Right lobe of liver (tissue), 6 donors: Measurements from ENCODE around the gene SLC39A7. TPM values are rescaled to one million over a fixed set of nuclear protein-coding genes. Genes with fewer than 3 reads are reported as not detected.

ENCODE experiments used
- ATAC-seq, 4 donors: fragments of 200-7000 bp; cut with Tn5 transposase; one replicate each; pipeline ENCODE4 v1.9.1; 2020; ENCODE audit warnings: mild to moderate bottlenecking in 4 of 4, moderate library complexity in 4 of 4
- DNase-seq, 3 donors: peaks; one replicate each; pipeline ENCODE4 v3.0.0-alpha.2; 2020
- H3K27ac ChIP-seq, 3 donors: fragments of 200-600 bp; one replicate each; pipeline ENCODE4 v1.8.0; 2022
- H3K27me3 ChIP-seq, 2 donors: fragments of 200-600 bp; one replicate each; pipeline ENCODE4 v1.8.0; 2022
- H3K36me3 ChIP-seq, 4 donors: fragments of 200-600 bp; sonication (generic) in 1 of 4; one replicate each; pipeline versions ENCODE4 v1.5.1 to v1.8.0; 2017 to 2022; ENCODE audit warnings: control low read depth in 1 of 4
- H3K4me1 ChIP-seq, 4 donors: fragments of 200-600 bp; sonication (generic) in 1 of 4; one replicate each; pipeline versions ENCODE4 v1.5.1 to v1.8.0; 2017 to 2022; ENCODE audit warnings: control low read depth in 1 of 4
- H3K4me3 ChIP-seq, 3 donors: fragments of 200-600 bp; one replicate each; pipeline ENCODE4 v1.8.0; 2022
- H3K9me3 ChIP-seq, 4 donors: fragments of 200-600 bp; sonication (generic) in 1 of 4; one replicate each; pipeline versions ENCODE4 v1.5.1 to v1.8.0; 2017 to 2022; ENCODE audit warnings: control low read depth in 1 of 4
- CTCF ChIP-seq, 4 donors: fragments of 200-600 bp in 3 of 4; fragments of 450-650 bp in 1 of 4; IDR thresholded peaks; one replicate each; pipeline versions ENCODE4 v1.5.1 to v1.8.0; 2016 to 2022; ENCODE audit warnings: antibody characterized with exemption in 4 of 4, mild to moderate bottlenecking in 2 of 4
- POLR2A ChIP-seq: fragments of 450-650 bp; IDR thresholded peaks from one replicate; pipeline ENCODE4 v1.6.1; 2017; ENCODE audit warnings: antibody characterized with exemption, mild to moderate bottlenecking
- WGBS: methylation state at CpG from one replicate; pipeline ENCODE4 v1.1.6; 2018; ENCODE audit warnings: low coverage, low lambda C conversion rate; ENCODE audit not compliant: insufficient coverage; ENCODE audit errors: missing lambda C conversion rate; 5-methylcytosine and 5-hydroxymethylcytosine counted together
- intact Hi-C, 2 donors: fragments of 100-400 bp; cut with DNase I; formaldehyde crosslinking; loops; one replicate each; pipeline versions ENCODE4 v1.11.2 to v1.14.1; 2022
- total RNA-seq, 6 experiments: library from RNA; depleted of rRNA in 2 of 6; stranded (reverse); fragments of >200 nt in 2 of 6; fragmentation: NEBNext Ultra II Directional in 3 of 6; extraction: Animal tissue kit (Norgen Biotek cat#: 25700) in 3 of 6; gene quantifications; one replicate each; pipeline versions ENCODE4 v1.1.0 to v1.2.4, GENCODE V29; 2016 to 2023
- donor health status: DM: no; HTN: yes; CAD: no.
- donor health status: DM: no; HTN: no; CAD: no.
- donor health status: DM: no; HTN: no; CAD: no.
- donor health status: DM: no; HTN: yes; CAD: no.
- donor health status: DM: no; HTN: yes; CAD: no.

SLC39A7 gene
- total RNA-seq, 6 experiments from 2014 or later = 33.5 to 61.4 (median 50.1) TPM

- H3K9me3 ChIP-seq = no peaks in the 10 kb centered on the region
- H3K27me3 ChIP-seq = no peaks in the 10 kb centered on the region
- intact Hi-C loops = no loop called here
- TF ChIP-seq POLR2A (no peak), CTCF (IDR thresholded peaks at IDR 0.05) (peak in 1 of 4 donors; percentile 10)
- H3K27ac ChIP-seq = no peak overlapping the region
- H3K4me3 ChIP-seq = no peak overlapping the region
- ATAC-seq (peak in 1 of 4 donors; percentile 16), DNase-seq (no peak)
- WGBS = 67% methylated on average over 1 of the region's 10 CpGs
- H3K4me1 ChIP-seq = no peaks in the 10 kb centered on the region
- no peaks in the 10 kb centered on the region for H3K36me3 ChIP-seq
These were observed 25.1 kb upstream of the SLC39A7 start for GRCh38 chr6:33175436-33176069.

DNA sequence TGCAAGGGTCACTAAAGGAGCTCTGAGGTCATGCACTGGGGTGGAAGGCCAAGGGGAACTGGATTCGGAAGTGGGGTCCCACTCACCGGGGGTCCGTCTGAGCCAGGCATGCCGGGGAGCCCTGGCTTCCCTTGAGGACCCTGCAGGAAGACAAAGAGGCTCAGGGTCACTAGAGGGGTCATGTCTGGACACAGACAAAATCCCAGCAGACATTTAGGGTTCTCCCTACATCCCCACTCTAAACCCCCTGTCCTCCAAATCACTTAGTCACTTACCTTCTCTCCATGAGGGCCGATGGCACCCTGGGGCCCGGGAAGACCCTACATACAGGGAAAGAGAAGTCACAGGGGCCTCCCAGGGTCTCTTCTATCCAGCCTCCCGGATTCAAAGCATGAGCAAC is 23.8 kb upstream of the SLC39A7 start:
- no peak for DNase-seq
- Histone ChIP-seq H3K36me3 (no peaks in the 10 kb centered on the region), H3K4me3 (no peak overlapping the region), H3K27ac (no peak overlapping the region), H3K4me1 (no peaks in the 10 kb centered on the region), H3K9me3 (no peaks in the 10 kb centered on the region), H3K27me3 (no peaks in the 10 kb centered on the region)
- WGBS = 76% methylated on average over 3 of the region's 7 CpGs
- no peak for ATAC-seq
- intact Hi-C loops = no loop called here
- TF ChIP-seq POLR2A (no peak), CTCF (IDR thresholded peaks at IDR 0.05) (no peak)

DNA sequence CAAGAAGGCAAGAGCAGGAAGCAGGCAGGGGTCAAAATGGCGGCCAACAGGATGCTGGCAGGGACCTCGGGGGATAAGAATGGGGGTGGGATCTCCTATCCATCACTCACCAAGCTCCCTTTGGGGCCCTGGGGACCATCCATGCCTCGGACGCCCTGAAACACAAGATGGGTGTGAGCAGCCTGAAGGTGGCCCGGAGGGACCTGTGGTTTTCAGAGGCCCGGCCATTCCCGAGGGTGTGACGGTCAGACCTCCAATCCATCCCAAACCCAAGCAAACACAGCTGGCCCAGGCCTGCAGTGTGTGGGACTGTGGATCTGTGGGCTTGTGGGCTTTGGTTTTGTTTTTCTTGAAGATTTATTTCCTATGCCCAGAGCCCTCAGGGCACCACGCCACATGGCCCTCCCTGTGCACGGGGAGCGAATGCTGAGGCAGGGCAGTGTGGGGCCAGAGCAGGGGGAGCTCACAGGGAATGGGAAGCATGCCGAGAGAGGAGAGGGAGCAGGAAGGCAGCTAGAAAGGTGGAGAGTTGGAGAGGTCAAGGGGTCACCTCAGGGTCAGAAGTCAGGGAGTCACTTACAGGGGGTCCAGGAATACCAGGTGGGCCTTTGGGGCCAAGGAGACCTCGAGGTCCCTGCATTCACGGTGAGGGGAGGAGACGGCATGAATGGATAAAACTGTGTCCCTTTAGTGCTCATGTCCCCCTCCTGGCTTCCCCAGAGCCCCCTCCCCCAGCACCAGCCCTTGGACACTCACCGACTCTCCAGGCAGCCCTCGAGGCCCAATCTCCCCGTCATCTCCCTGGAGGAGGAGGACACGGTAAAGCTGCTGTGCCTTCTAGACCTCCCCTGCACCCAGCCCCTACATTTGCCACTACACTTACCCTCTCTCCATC is 22.9 kb upstream of the SLC39A7 start:
- DNase-seq = no peak
- no peak overlapping the region for H3K4me3 ChIP-seq
- ATAC-seq = no peak
- intact Hi-C loops = no loop called here
- H3K4me1 ChIP-seq = no peaks in the 10 kb centered on the region
- TF ChIP-seq CTCF (IDR thresholded peaks at IDR 0.05) (no peak), POLR2A (no peak)
- H3K27ac ChIP-seq = no peak overlapping the region
- WGBS = 79% methylated on average over 8 of the region's 19 CpGs
- no peaks in the 10 kb centered on the region for H3K9me3 ChIP-seq
- H3K27me3 ChIP-seq = no peaks in the 10 kb centered on the region
- no peaks in the 10 kb centered on the region for H3K36me3 ChIP-seq

- H3K36me3 ChIP-seq = no peaks in the 10 kb centered on the region
- no peak for DNase-seq
- ATAC-seq = no peak
- no peak overlapping the region for H3K27ac ChIP-seq
- 78% methylated on average over 4 of the region's 10 CpGs for WGBS
- intact Hi-C loops = no loop called here
- TF ChIP-seq POLR2A (no peak), CTCF (IDR thresholded peaks at IDR 0.05) (no peak)
- H3K27me3 ChIP-seq = no peaks in the 10 kb centered on the region
- H3K4me3 ChIP-seq = no peak overlapping the region
- no peaks in the 10 kb centered on the region for H3K9me3 ChIP-seq
- no peaks in the 10 kb centered on the region for H3K4me1 ChIP-seq
These were observed 21.8 kb upstream of the SLC39A7 start for GRCh38 chr6:33178755-33179475.
